Smooth muscle cell (in vitro differentiated cells): ENCODE results near the gene USP54. TPM values are rescaled to one million over a fixed set of nuclear protein-coding genes. Genes with fewer than 3 reads are reported as not detected.

Source experiments
- DNase-seq: peaks from one replicate; lab custom pipeline; 2025; ENCODE audit not compliant: unreplicated experiment; lab: John Stamatoyannopoulos, UW
- H2AFZ ChIP-seq: fragments of 200-600 bp; sonication (generic); 2 replicates; pipeline ENCODE4 v1.6.0; 2016; ENCODE audit warnings: antibody characterized with exemption, low read depth, mild to moderate bottlenecking
- H3F3A ChIP-seq: fragments of 200-600 bp; sonication (generic); 2 replicates; pipeline ENCODE4 v1.6.0; 2017; ENCODE audit warnings: antibody characterized with exemption, low read depth
- H3K27ac ChIP-seq: fragments of 200-600 bp; sonication (generic); 2 replicates; pipeline ENCODE4 v1.5.1; 2016; ENCODE audit warnings: low read depth, mild to moderate bottlenecking
- H3K27me3 ChIP-seq: fragments of 200-600 bp; sonication (generic); 2 replicates; pipeline ENCODE4 v1.6.1; 2016; ENCODE audit warnings: low read depth, mild to moderate bottlenecking
- H3K36me3 ChIP-seq: fragments of 200-600 bp; sonication (generic); 2 replicates; pipeline ENCODE4 v1.5.1; 2016; ENCODE audit warnings: low read depth
- H3K4me1 ChIP-seq: fragments of 200-600 bp; sonication (generic); 2 replicates; pipeline ENCODE4 v1.5.1; 2016; ENCODE audit warnings: low read depth
- H3K4me2 ChIP-seq: fragments of 200-600 bp; sonication (generic); 2 replicates; pipeline ENCODE4 v1.6.0; 2016; ENCODE audit warnings: mild to moderate bottlenecking
- H3K4me3 ChIP-seq: fragments of 200-600 bp; sonication (generic); 2 replicates; pipeline ENCODE4 v1.5.1; 2016; ENCODE audit warnings: mild to moderate bottlenecking
- H3K79me2 ChIP-seq: fragments of 200-600 bp; sonication (generic); 2 replicates; pipeline ENCODE4 v1.6.0; 2016; ENCODE audit warnings: low read depth, mild to moderate bottlenecking
- H3K9ac ChIP-seq: fragments of 200-600 bp; sonication (generic); 2 replicates; pipeline ENCODE4 v1.6.0; 2016; ENCODE audit warnings: low read depth
- H3K9me3 ChIP-seq: fragments of 200-600 bp; sonication (generic); replicated peaks from 2 replicates; pipeline ENCODE4 v1.5.1; 2016; ENCODE audit warnings: low read depth
- H4K20me1 ChIP-seq: fragments of 200-600 bp; sonication (generic); 2 replicates; pipeline ENCODE4 v1.6.0; 2016; ENCODE audit warnings: low read depth
- CTCF ChIP-seq: fragments of 200-600 bp; sonication (generic); IDR thresholded peaks from 2 replicates; pipeline ENCODE4 v1.5.1; 2017; ENCODE audit warnings: borderline replicate concordance, mild to moderate bottlenecking, antibody characterized with exemption; ENCODE audit not compliant: insufficient read depth, poor library complexity, severe bottlenecking
- WGBS: methylation state at CpG from one replicate; pipeline ENCODE4 v1.1.7; 2016; ENCODE audit warnings: low lambda C conversion rate; 5-methylcytosine and 5-hydroxymethylcytosine counted together
- polyA plus RNA-seq: library from polyadenylated mRNA; unstranded; fragments of >200 nt; fragmentation: Nextera tagmentation; extraction: Ambion mirVana; gene quantifications from 2 replicates; pipeline ENCODE4 v1.2.1, GENCODE V29; 2016
- total RNA-seq: library from RNA; depleted of rRNA; stranded (reverse); fragments of >200 nt; gene quantifications from 2 replicates; pipeline ENCODE4 v1.2.3, GENCODE V29; 2014

Gene USP54
- total and polyA plus RNA-seq, 2 experiments from 2014 or later = 3.1 to 8.2 TPM

DNA sequence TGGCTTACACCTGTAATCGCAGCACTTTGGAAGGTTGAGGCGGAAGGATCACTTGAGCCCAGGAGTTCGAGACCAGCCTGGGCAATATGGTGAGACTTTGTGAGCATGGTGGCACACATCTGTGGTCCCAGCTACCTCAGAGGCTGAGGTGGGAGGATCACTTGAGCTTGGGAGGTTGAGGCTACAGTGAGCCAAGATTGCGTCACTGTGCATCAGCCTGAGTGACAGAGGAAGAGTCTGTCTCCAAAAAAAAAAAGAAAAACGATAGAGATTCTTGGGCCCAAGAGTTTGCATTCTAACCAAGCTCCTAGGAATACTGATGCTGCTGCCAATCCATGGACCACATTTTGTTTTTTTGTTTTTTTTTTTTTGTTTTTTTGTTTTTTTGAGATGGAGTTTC lies 38.0 kb upstream of the USP54 start:
- H3K4me2 ChIP-seq = no peak overlapping the region
- H3K4me1 ChIP-seq = peaks cover 6% of the 10 kb centered on the region
- no peak overlapping the region for H3K4me3 ChIP-seq
- no peak for DNase-seq
- no peaks in the 10 kb centered on the region for H4K20me1 ChIP-seq
- no peak for TF ChIP-seq CTCF
- no peaks in the 10 kb centered on the region for H3F3A ChIP-seq
- no peaks in the 10 kb centered on the region for H3K79me2 ChIP-seq
- H3K9me3 ChIP-seq = no peaks in the 10 kb centered on the region
- WGBS = 96% methylated on average over 5 of the region's 5 CpGs
- H3K9ac ChIP-seq = no peak overlapping the region
- no peak overlapping the region for H2AFZ ChIP-seq
- no peaks in the 10 kb centered on the region for H3K27me3 ChIP-seq
- H3K27ac ChIP-seq = no peak overlapping the region
- H3K36me3 ChIP-seq = no peaks in the 10 kb centered on the region

DNA sequence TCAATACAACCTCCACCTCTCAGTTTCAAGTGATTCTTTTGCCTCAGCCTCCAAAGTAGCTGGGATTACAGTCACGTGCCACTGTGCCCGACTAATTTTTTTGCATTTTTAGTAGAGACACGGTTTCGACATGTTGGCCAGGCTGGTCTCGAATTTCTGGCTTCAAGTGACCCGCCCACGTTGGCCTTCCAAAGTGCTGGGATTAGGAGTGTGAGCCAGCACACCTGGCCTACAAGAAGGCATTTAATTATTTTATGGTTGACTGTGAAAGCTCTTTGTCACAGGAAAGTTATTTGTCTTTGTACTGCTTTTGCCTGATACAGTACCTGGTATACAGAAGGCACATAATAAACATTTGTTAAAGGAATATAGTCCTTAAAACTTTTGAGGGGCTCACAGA lies 37.3 kb upstream of the USP54 start:
- H3K27me3 ChIP-seq = no peaks in the 10 kb centered on the region

GRCh38 chr10:73627300-73627699 lies 36.2 kb upstream of the USP54 start:
- Histone ChIP-seq H3K27ac (no peak overlapping the region), H3K4me2 (peak overlapping the region; percentile 98), H4K20me1 (no peaks in the 10 kb centered on the region), H3K4me1 (peaks cover 6% of the 10 kb centered on the region), H3K9ac (no peak overlapping the region), H3K79me2 (no peaks in the 10 kb centered on the region), H3K4me3 (no peak overlapping the region), H3K27me3 (no peaks in the 10 kb centered on the region), H3K36me3 (no peaks in the 10 kb centered on the region), H2AFZ (no peak overlapping the region), H3K9me3 (no peaks in the 10 kb centered on the region), H3F3A (no peaks in the 10 kb centered on the region)
- no peak for TF ChIP-seq CTCF
- no peak for DNase-seq
- WGBS = 98% methylated on average over 6 of the region's 6 CpGs

More for the DNA sequence above, 37.3 kb upstream of the USP54 start:
- WGBS = 61% methylated on average over 7 of the region's 7 CpGs
- DNase-seq = no peak
- Histone ChIP-seq H3K36me3 (no peaks in the 10 kb centered on the region), H3K9me3 (no peaks in the 10 kb centered on the region), H4K20me1 (no peaks in the 10 kb centered on the region), H3F3A (no peaks in the 10 kb centered on the region), H3K79me2 (no peaks in the 10 kb centered on the region), H3K4me3 (no peak overlapping the region), H3K9ac (no peak overlapping the region), H3K4me2 (no peak overlapping the region), H3K4me1 (peaks cover 6% of the 10 kb centered on the region), H2AFZ (no peak overlapping the region), H3K27ac (no peak overlapping the region)
- TF ChIP-seq CTCF = no peak

GRCh38 chr10:73625884-73626752 lies 35.0 kb upstream of the USP54 start:
- Histone ChIP-seq H3K27me3 (no peaks in the 10 kb centered on the region), H4K20me1 (no peaks in the 10 kb centered on the region), H3K4me3 (peak overlapping the region; percentile 90), H3K79me2 (no peaks in the 10 kb centered on the region), H3F3A (no peaks in the 10 kb centered on the region), H3K27ac (peak overlapping the region; percentile 85), H2AFZ (peak overlapping the region; percentile 99), H3K9ac (peak overlapping the region; percentile 98), H3K9me3 (no peaks in the 10 kb centered on the region), H3K4me1 (peaks cover 6% of the 10 kb centered on the region), H3K36me3 (no peaks in the 10 kb centered on the region), H3K4me2 (peak overlapping the region; percentile 98)
- no peak for TF ChIP-seq CTCF
- peak; percentile 69 for DNase-seq
- WGBS = 6% methylated on average over 37 of the region's 42 CpGs
